ENCODE results near the gene FNDC11.

Gene FNDC11

GRCh38 chr20:63543733-63544132 lies 10.2 kb upstream of the FNDC11 start:
- no peak for TF ChIP-seq CTCF (IDR thresholded peaks at IDR 0.05; ENCODE audit: control insufficient read depth, insufficient read depth, low read depth, low read length, missing control alignments)
- H3K4me3 ChIP-seq (ENCODE audit: control insufficient read depth, low read depth, low read length), result no peak overlapping the region
- DNase-seq (ENCODE audit: low read depth), result no peak

GRCh38 chr20:63544241-63544957 lies 9.6 kb upstream of the FNDC11 start:
- no peak overlapping the region for H3K4me3 ChIP-seq (ENCODE audit: control insufficient read depth, low read depth, low read length)
- TF ChIP-seq CTCF (IDR thresholded peaks at IDR 0.05; ENCODE audit: control insufficient read depth, insufficient read depth, low read depth, low read length, missing control alignments), result no peak
- DNase-seq (ENCODE audit: low read depth), result no peak

DNA sequence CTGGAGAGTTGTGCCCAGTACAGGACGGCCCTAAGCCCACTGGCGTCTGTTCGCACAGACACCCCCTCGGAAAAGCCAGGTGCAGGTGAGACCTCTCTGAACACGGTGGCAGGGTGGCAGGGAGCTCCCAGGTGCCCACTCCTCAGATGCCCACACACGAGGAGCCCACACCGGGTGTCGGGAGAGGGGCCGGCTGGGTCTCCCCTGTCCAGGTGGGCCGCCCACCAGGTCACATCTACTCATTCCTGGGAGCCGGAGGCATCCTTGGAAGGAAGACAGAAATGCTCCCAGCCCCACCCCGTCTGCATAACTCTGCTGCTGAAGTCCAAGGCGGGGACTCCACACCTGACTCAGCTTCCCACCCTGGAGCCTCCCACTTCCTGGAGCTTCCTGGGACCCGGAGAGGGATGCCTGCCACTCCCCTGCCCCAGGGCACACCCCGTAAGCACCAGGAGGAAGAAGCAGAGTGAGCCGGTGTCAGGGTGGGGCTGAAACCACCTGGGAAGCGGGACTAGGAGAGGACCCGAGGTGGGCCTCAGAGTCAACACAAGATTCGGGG lies 8.9 kb upstream of the FNDC11 start:
- no peak for DNase-seq (ENCODE audit: low read depth)
- no peak for TF ChIP-seq CTCF (IDR thresholded peaks at IDR 0.05; ENCODE audit: control insufficient read depth, insufficient read depth, low read depth, low read length, missing control alignments)
- no peak overlapping the region for H3K4me3 ChIP-seq (ENCODE audit: control insufficient read depth, low read depth, low read length)

GRCh38 chr20:63545814-63546213 lies 8.1 kb upstream of the FNDC11 start:
- H3K4me3 ChIP-seq (ENCODE audit: control insufficient read depth, low read depth, low read length), result no peak overlapping the region
- no peak for TF ChIP-seq CTCF (IDR thresholded peaks at IDR 0.05; ENCODE audit: control insufficient read depth, insufficient read depth, low read depth, low read length, missing control alignments)
- no peak for DNase-seq (ENCODE audit: low read depth)

GRCh38 chr20:63546256-63546955 lies 7.6 kb upstream of the FNDC11 start:
- no peak for DNase-seq (ENCODE audit: low read depth)
- TF ChIP-seq CTCF (IDR thresholded peaks at IDR 0.05; ENCODE audit: control insufficient read depth, insufficient read depth, low read depth, low read length, missing control alignments), result no peak
- H3K4me3 ChIP-seq (ENCODE audit: control insufficient read depth, low read depth, low read length), result no peak overlapping the region

- no peak for TF ChIP-seq CTCF (IDR thresholded peaks at IDR 0.05; ENCODE audit: control insufficient read depth, insufficient read depth, low read depth, low read length, missing control alignments)
- H3K4me3 ChIP-seq (ENCODE audit: control insufficient read depth, low read depth, low read length), result no peak overlapping the region
- DNase-seq (ENCODE audit: low read depth), result no peak
Measured at GRCh38 chr20:63546956-63547724, 6.8 kb upstream of the FNDC11 start.

Measured in AG09309 (cell line).